ENCODE data around the gene ABCA10.

GRCh38 chr17:69159418-69159817 is 69.2 kb downstream of the ABCA10 start:
- TF ChIP-seq EZH2 (IDR thresholded peaks at IDR 0.05; ENCODE audit: low read length, unreplicated experiment) (no peak), CTCF (conservative IDR thresholded peaks at IDR 0.05; ENCODE audit: low read depth, low read length) (no peak)
